Dendritic cell treated with granulocyte-macrophage colony-stimulating factor and Interleukin-4, amounts not matched to agents 40 ng/mL and 50 ng/mL, for 4 days (primary cell): ENCODE data around the gene TBC1D10A.

Experiments
- H3K27ac Mint-ChIP-seq: one replicate; pipeline ENCODE4 v1.8.0; 2022; ENCODE audit warnings: mild to moderate bottlenecking, mixed read lengths
- H3K27me3 Mint-ChIP-seq: one replicate; pipeline ENCODE4 v1.8.0; 2022; ENCODE audit warnings: mild to moderate bottlenecking, mixed read lengths
- H3K36me3 Mint-ChIP-seq: one replicate; pipeline ENCODE4 v1.8.0; 2022; ENCODE audit warnings: low read depth, mixed read lengths
- H3K4me1 Mint-ChIP-seq: one replicate; pipeline ENCODE4 v1.8.0; 2022; ENCODE audit warnings: low read depth, mixed read lengths
- H3K4me3 Mint-ChIP-seq: one replicate; pipeline ENCODE4 v1.8.0; 2022; ENCODE audit warnings: mild to moderate bottlenecking, moderate library complexity, mixed read lengths
- H3K9me3 Mint-ChIP-seq: one replicate; pipeline ENCODE4 v1.8.0; 2022; ENCODE audit warnings: mixed read lengths
- intact Hi-C: fragments of 100-400 bp; cut with micrococcal nuclease; formaldehyde crosslinking; loops from one replicate; pipeline ENCODE4 v1.15.0; 2022

TBC1D10A gene

GRCh38 chr22:30307041-30307574 lies 19.6 kb downstream of the TBC1D10A start:
- Mint-ChIP-seq H3K4me1 (peaks cover 100% of the 10 kb centered on the region), H3K27ac (peak overlapping the region; percentile 85), H3K27me3 (no peaks in the 10 kb centered on the region), H3K9me3 (no peaks in the 10 kb centered on the region), H3K36me3 (peaks cover 41% of the 10 kb centered on the region), H3K4me3 (no peak overlapping the region)
- intact Hi-C loops = no loop called here

- intact Hi-C loops = no loop called here
- Mint-ChIP-seq H3K4me1 (peaks cover 100% of the 10 kb centered on the region), H3K9me3 (no peaks in the 10 kb centered on the region), H3K36me3 (peaks cover 45% of the 10 kb centered on the region), H3K4me3 (no peak overlapping the region), H3K27me3 (no peaks in the 10 kb centered on the region), H3K27ac (peak overlapping the region; percentile 85)
These were observed 20.1 kb downstream of the TBC1D10A start for GRCh38 chr22:30306627-30307011.

GRCh38 chr22:30305906-30306626 lies 20.7 kb downstream of the TBC1D10A start:
- Mint-ChIP-seq H3K27ac (peak overlapping the region; percentile 85), H3K27me3 (no peaks in the 10 kb centered on the region), H3K9me3 (no peaks in the 10 kb centered on the region), H3K4me1 (peaks cover 100% of the 10 kb centered on the region), H3K36me3 (peaks cover 50% of the 10 kb centered on the region), H3K4me3 (peak overlapping the region; percentile 52)
- intact Hi-C loops = loop anchor here (1.0 to 2.0 kb wide), 2 partner anchors 19 to 49 kb away; no protein-coding TSS in a partner anchor

GRCh38 chr22:30305519-30305905 lies 21.2 kb downstream of the TBC1D10A start:
- peaks cover 56% of the 10 kb centered on the region for H3K36me3 Mint-ChIP-seq
- H3K27ac Mint-ChIP-seq = peak overlapping the region; percentile 85
- H3K27me3 Mint-ChIP-seq = no peaks in the 10 kb centered on the region
- H3K4me3 Mint-ChIP-seq = peak overlapping the region; percentile 52
- H3K9me3 Mint-ChIP-seq = no peaks in the 10 kb centered on the region
- intact Hi-C loops = loop anchor here (1.0 to 2.0 kb wide), 2 partner anchors 19 to 50 kb away; no protein-coding TSS in a partner anchor
- peaks cover 100% of the 10 kb centered on the region for H3K4me1 Mint-ChIP-seq

GRCh38 chr22:30304495-30305244 lies 22.1 kb downstream of the TBC1D10A start:
- intact Hi-C loops = loop anchor here (1.0 to 2.0 kb wide), 2 partner anchors 20 to 51 kb away; no protein-coding TSS in a partner anchor
- Mint-ChIP-seq H3K9me3 (no peaks in the 10 kb centered on the region), H3K4me1 (peaks cover 93% of the 10 kb centered on the region), H3K27me3 (no peaks in the 10 kb centered on the region), H3K27ac (peak overlapping the region; percentile 85), H3K4me3 (no peak overlapping the region), H3K36me3 (peaks cover 64% of the 10 kb centered on the region)

- H3K4me1 Mint-ChIP-seq = peaks cover 74% of the 10 kb centered on the region
- peaks cover 70% of the 10 kb centered on the region for H3K36me3 Mint-ChIP-seq
- H3K27me3 Mint-ChIP-seq = no peaks in the 10 kb centered on the region
- intact Hi-C loops = loop anchor here (1.0 kb wide), 1 partner anchor 13 kb away; the partner anchor contains the start of gene CASTOR1
- no peaks in the 10 kb centered on the region for H3K9me3 Mint-ChIP-seq
- H3K4me3 Mint-ChIP-seq = peak overlapping the region; percentile 59
- peak overlapping the region; percentile 85 for H3K27ac Mint-ChIP-seq
These were observed 24.0 kb downstream of the TBC1D10A start for GRCh38 chr22:30302810-30303138.

GRCh38 chr22:30301995-30302809 lies 24.5 kb downstream of the TBC1D10A start:
- Mint-ChIP-seq H3K9me3 (no peaks in the 10 kb centered on the region), H3K27me3 (no peaks in the 10 kb centered on the region), H3K36me3 (peaks cover 76% of the 10 kb centered on the region), H3K27ac (peak overlapping the region; percentile 85), H3K4me3 (peak overlapping the region; percentile 59), H3K4me1 (peaks cover 69% of the 10 kb centered on the region)
- intact Hi-C loops = loop anchor here (1.0 kb wide), 1 partner anchor 13 kb away; the partner anchor contains the start of gene CASTOR1

- H3K27me3 Mint-ChIP-seq = no peaks in the 10 kb centered on the region
- intact Hi-C loops = no loop called here
- no peaks in the 10 kb centered on the region for H3K9me3 Mint-ChIP-seq
- H3K4me1 Mint-ChIP-seq = peaks cover 40% of the 10 kb centered on the region
- H3K27ac Mint-ChIP-seq = no peak overlapping the region
- no peak overlapping the region for H3K4me3 Mint-ChIP-seq
- H3K36me3 Mint-ChIP-seq = peaks cover 100% of the 10 kb centered on the region
These were observed 27.4 kb downstream of the TBC1D10A start for GRCh38 chr22:30299322-30299721.

- no peak overlapping the region for H3K27ac Mint-ChIP-seq
These were observed 28.6 kb downstream of the TBC1D10A start for GRCh38 chr22:30297991-30298701.

GRCh38 chr22:30297276-30297990 lies 29.3 kb downstream of the TBC1D10A start:
- Mint-ChIP-seq H3K36me3 (peaks cover 100% of the 10 kb centered on the region), H3K4me3 (no peak overlapping the region), H3K27ac (no peak overlapping the region), H3K4me1 (peaks cover 21% of the 10 kb centered on the region), H3K27me3 (no peaks in the 10 kb centered on the region), H3K9me3 (no peaks in the 10 kb centered on the region)
- intact Hi-C loops = no loop called here

More at GRCh38 chr22:30297991-30298701, 28.6 kb downstream of the TBC1D10A start:
- Mint-ChIP-seq H3K27me3 (no peaks in the 10 kb centered on the region), H3K4me1 (peaks cover 28% of the 10 kb centered on the region), H3K36me3 (peaks cover 100% of the 10 kb centered on the region), H3K9me3 (no peaks in the 10 kb centered on the region), H3K4me3 (no peak overlapping the region)
- intact Hi-C loops = no loop called here

GRCh38 chr22:30296833-30297232 lies 29.9 kb downstream of the TBC1D10A start:
- Mint-ChIP-seq H3K36me3 (peaks cover 100% of the 10 kb centered on the region), H3K9me3 (no peaks in the 10 kb centered on the region), H3K27ac (no peak overlapping the region), H3K27me3 (no peaks in the 10 kb centered on the region), H3K4me3 (no peak overlapping the region), H3K4me1 (peaks cover 15% of the 10 kb centered on the region)
- intact Hi-C loops = no loop called here

- H3K4me3 Mint-ChIP-seq = no peak overlapping the region
- H3K27ac Mint-ChIP-seq = no peak overlapping the region
- no peaks in the 10 kb centered on the region for H3K9me3 Mint-ChIP-seq
- intact Hi-C loops = no loop called here
- H3K4me1 Mint-ChIP-seq = peaks cover 15% of the 10 kb centered on the region
- peaks cover 100% of the 10 kb centered on the region for H3K36me3 Mint-ChIP-seq
- H3K27me3 Mint-ChIP-seq = no peaks in the 10 kb centered on the region
These were observed 30.4 kb downstream of the TBC1D10A start for GRCh38 chr22:30296324-30296723.
